CD8-positive, alpha-beta memory T cell (primary cell): ENCODE data around the gene SPTB. TPM values are rescaled to one million over a fixed set of nuclear protein-coding genes. Genes with fewer than 3 reads are reported as not detected.

ENCODE experiments used
- CTCF ChIA-PET: fragments of 350-600 bp; sonication (Branson Sonifier 250); formaldehyde crosslinking; loops from one replicate; lab custom pipeline; 2021; ENCODE audit warnings: antibody characterized with exemption; lab: Charles Lee
- POLR2A ChIA-PET: fragments of 350-600 bp; sonication (Branson Sonifier 250); formaldehyde crosslinking; loops from one replicate; lab custom pipeline; 2021; ENCODE audit warnings: antibody characterized with exemption; lab: Charles Lee
- DNase-seq, 5 donors: peaks; one replicate each; pipeline versions ENCODE4 v3.0.0 to v3.0.0-alpha.2; 2020 to 2022; ENCODE audit warnings: mixed read lengths in 1 of 5
- H3K27ac ChIP-seq: one replicate; pipeline ENCODE4 v1.7.0; 2013; ENCODE audit warnings: low read depth, mild to moderate bottlenecking, low read length, moderate library complexity
- H3K27me3 ChIP-seq: 2 replicates; pipeline ENCODE4 v1.7.0; 2013; ENCODE audit warnings: low read length, mild to moderate bottlenecking; ENCODE audit not compliant: insufficient read depth, poor library complexity, severe bottlenecking
- H3K36me3 ChIP-seq: 2 replicates; pipeline ENCODE4 v1.7.0; 2013; ENCODE audit warnings: mild to moderate bottlenecking, low read length, moderate library complexity; ENCODE audit not compliant: insufficient read depth
- H3K4me1 ChIP-seq: 2 replicates; pipeline ENCODE4 v1.7.0; 2013; ENCODE audit warnings: mild to moderate bottlenecking, low read length, moderate library complexity; ENCODE audit not compliant: insufficient read depth
- H3K4me3 ChIP-seq: 2 replicates; pipeline ENCODE4 v1.7.0; 2013; ENCODE audit warnings: mild to moderate bottlenecking, low read length
- H3K9me3 ChIP-seq: 2 replicates; pipeline ENCODE4 v1.7.0; 2013; ENCODE audit warnings: mild to moderate bottlenecking, low read length
- H3K27ac Mint-ChIP-seq, 8 donors: one replicate each; pipeline ENCODE4 v1.8.0; 2020 to 2021; ENCODE audit warnings: mixed read lengths in 8 of 8, mild to moderate bottlenecking in 6 of 8, inconsistent platforms in 3 of 8, moderate library complexity in 3 of 8
- H3K27me3 Mint-ChIP-seq, 2 donors: one replicate each; pipeline ENCODE4 v1.8.0; 2020 to 2021; ENCODE audit warnings: mixed read lengths in 2 of 2, mild to moderate bottlenecking in 1 of 2, moderate library complexity in 1 of 2
- H3K36me3 Mint-ChIP-seq, 3 donors: one replicate each; pipeline ENCODE4 v1.8.0; 2020 to 2021; ENCODE audit warnings: mixed read lengths in 3 of 3, inconsistent platforms in 1 of 3, mild to moderate bottlenecking in 1 of 3
- H3K4me1 Mint-ChIP-seq, 3 donors: one replicate each; pipeline ENCODE4 v1.8.0; 2020 to 2021; ENCODE audit warnings: mixed read lengths in 3 of 3, inconsistent platforms in 1 of 3, mild to moderate bottlenecking in 1 of 3
- H3K4me3 Mint-ChIP-seq, 7 donors: one replicate each; pipeline ENCODE4 v1.8.0; 2020 to 2021; ENCODE audit warnings: mixed read lengths in 7 of 7, mild to moderate bottlenecking in 6 of 7, moderate library complexity in 4 of 7, inconsistent platforms in 2 of 7
- H3K9me3 Mint-ChIP-seq, 5 donors: one replicate each; pipeline ENCODE4 v1.8.0; 2020 to 2022; ENCODE audit warnings: mixed read lengths in 5 of 5, mild to moderate bottlenecking in 3 of 5, moderate library complexity in 2 of 5, inconsistent platforms in 1 of 5
- polyA plus RNA-seq: library from polyadenylated mRNA; unstranded; fragments of 300-500 nt; fragmentation: Illumina TruSeq; gene quantifications from one replicate; pipeline ENCODE4 v1.2.3, GENCODE V29; 2021
- total RNA-seq, 2 experiments: library from RNA; stranded (reverse); gene quantifications; one replicate each; pipeline ENCODE4 v1.2.3, GENCODE V29; 2021

Gene SPTB
- total RNA-seq = under 1 TPM; 0.15 to 0.18 TPM
- 0.09 TPM for polyA plus RNA-seq

- ChIA-PET POLR2A (no interaction called here), CTCF (interaction anchor here (0.6 to 5.5 kb wide), 3 partner anchors 10 to 27 kb away, joined by 3 to 33 read pairs (median 10); no protein-coding TSS in a partner anchor)
- no peaks in the 10 kb centered on the region for H3K9me3 Mint-ChIP-seq
- H3K9me3 ChIP-seq = no peaks in the 10 kb centered on the region
- H3K4me3 Mint-ChIP-seq = peak within 1 kb of the TSS; percentile 73 to 92 (median 86)
- H3K27ac Mint-ChIP-seq = peak within 1 kb of the TSS in 2 of 8 donors; percentile 43 to 44
- no peak within 1 kb of the TSS for H3K27ac ChIP-seq
- peaks cover 10% of the 10 kb centered on the region for H3K27me3 ChIP-seq
- peaks cover 6% of the 10 kb centered on the region for H3K4me1 ChIP-seq
- H3K4me3 ChIP-seq = peak within 1 kb of the TSS; percentile 54
- H3K4me1 Mint-ChIP-seq = peaks cover 8 to 13% (median 9%) of the 10 kb centered on the region in 3 donors
- no peaks in the 10 kb centered on the region for H3K36me3 ChIP-seq
- peaks cover 0 to 1% (median 0%) of the 10 kb centered on the region in 3 donors for H3K36me3 Mint-ChIP-seq
- DNase-seq = peak; percentile 37 to 70 (median 54)
- H3K27me3 Mint-ChIP-seq = peaks cover 35 to 62% of the 10 kb centered on the region in 2 donors
Observed at GRCh38 chr14:64879635-64880220, at the start of gene SPTB. Gene SPTB (minus strand): TSS chr14:64879907. CDS start chr14:64823094, 56,813 bp downstream.

DNA sequence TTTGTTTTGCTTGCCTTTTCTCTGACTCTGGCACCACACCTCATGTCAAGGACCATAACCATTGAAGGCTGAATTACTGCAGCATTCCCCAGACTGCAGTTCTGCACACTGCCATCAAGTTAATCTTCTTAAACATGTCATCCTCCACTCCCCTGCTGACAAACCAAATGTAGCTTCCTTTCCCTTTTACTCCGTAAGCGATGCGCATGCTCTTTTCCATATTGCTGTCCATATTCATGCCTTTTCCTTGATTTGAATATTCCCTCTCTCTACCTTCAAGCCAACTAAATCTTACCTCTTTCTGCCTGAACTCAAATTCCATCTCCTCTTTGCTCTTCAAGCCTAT, 49.3 kb upstream of the SPTB start:
- Histone ChIP-seq H3K27me3 (no peaks in the 10 kb centered on the region), H3K36me3 (peaks cover 43% of the 10 kb centered on the region), H3K9me3 (no peaks in the 10 kb centered on the region), H3K4me1 (peaks cover 76% of the 10 kb centered on the region), H3K4me3 (peak overlapping the region; percentile 33), H3K27ac (peak overlapping the region; percentile 2)
- ChIA-PET POLR2A (interaction anchor here (2.2 kb wide), 1 partner anchor 14 kb away, joined by 8 read pairs; the partner anchor contains the start of gene CHURC1), CTCF (interaction anchor here (1.1 kb wide), 1 partner anchor 58 kb away, joined by 3 read pairs; the partner anchor contains the start of gene FNTB)
- H3K9me3 Mint-ChIP-seq = no peaks in the 10 kb centered on the region
- no peak overlapping the region for H3K27ac Mint-ChIP-seq
- no peak for DNase-seq
- H3K4me1 Mint-ChIP-seq = peaks cover 19 to 26% (median 25%) of the 10 kb centered on the region in 3 donors
- peaks cover 7 to 68% (median 19%) of the 10 kb centered on the region in 3 donors for H3K36me3 Mint-ChIP-seq
- no peak overlapping the region for H3K4me3 Mint-ChIP-seq
- no peaks in the 10 kb centered on the region for H3K27me3 Mint-ChIP-seq

- Mint-ChIP-seq H3K4me3 (no peak overlapping the region), H3K27ac (no peak overlapping the region), H3K27me3 (no peaks in the 10 kb centered on the region), H3K4me1 (peaks cover 25 to 32% (median 30%) of the 10 kb centered on the region in 3 donors), H3K9me3 (no peaks in the 10 kb centered on the region), H3K36me3 (peaks cover 11 to 67% (median 20%) of the 10 kb centered on the region in 3 donors)
- peak in 2 of 5 donors; percentile 46 to 61 for DNase-seq
- peaks cover 40% of the 10 kb centered on the region for H3K36me3 ChIP-seq
- ChIA-PET POLR2A (interaction anchor here (0.8 to 2.2 kb wide), 2 partner anchors 10 to 14 kb away, joined by 3 to 8 read pairs; partner anchors contain the start of gene CHURC1), CTCF (interaction anchor here (1.1 to 3.8 kb wide), 5 partner anchors 8 to 58 kb away, joined by 3 to 12 read pairs (median 4); partner anchors contain the start of gene FNTB)
- no peaks in the 10 kb centered on the region for H3K9me3 ChIP-seq
- H3K27ac ChIP-seq = peak overlapping the region; percentile 13
- peaks cover 80% of the 10 kb centered on the region for H3K4me1 ChIP-seq
- H3K27me3 ChIP-seq = no peaks in the 10 kb centered on the region
- H3K4me3 ChIP-seq = peak overlapping the region; percentile 33
Observed at GRCh38 chr14:64928239-64929013, 48.7 kb upstream of the SPTB start.

DNA sequence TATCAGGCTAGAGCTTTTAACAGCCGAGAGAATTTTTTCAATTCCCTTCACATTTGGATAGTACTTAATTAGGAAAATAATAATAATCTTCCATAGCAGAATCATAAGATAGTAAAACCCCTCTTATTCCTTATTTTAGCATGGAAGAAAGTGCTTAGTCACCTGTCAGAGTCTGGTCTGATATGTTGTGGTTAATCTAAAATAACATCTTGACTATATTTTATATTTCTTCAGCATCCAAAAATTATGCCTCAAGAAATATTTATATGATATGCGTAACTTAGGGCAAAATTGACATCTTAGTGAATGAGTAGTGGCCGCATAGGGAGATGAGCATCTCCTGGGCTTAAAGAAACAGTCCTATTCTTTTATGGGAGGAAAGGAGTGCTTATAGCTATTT, 47.3 kb upstream of the SPTB start:
- Mint-ChIP-seq H3K4me1 (peaks cover 28 to 38% (median 34%) of the 10 kb centered on the region in 3 donors), H3K9me3 (no peaks in the 10 kb centered on the region), H3K27me3 (no peaks in the 10 kb centered on the region), H3K4me3 (no peak overlapping the region), H3K36me3 (peaks cover 11 to 54% (median 17%) of the 10 kb centered on the region in 3 donors), H3K27ac (peak overlapping the region in 7 of 8 donors; percentile 3 to 89 (median 70))
- DNase-seq = no peak
- Histone ChIP-seq H3K9me3 (no peaks in the 10 kb centered on the region), H3K36me3 (peaks cover 26% of the 10 kb centered on the region), H3K27ac (no peak overlapping the region), H3K4me1 (peaks cover 70% of the 10 kb centered on the region), H3K27me3 (no peaks in the 10 kb centered on the region), H3K4me3 (no peak overlapping the region)
- ChIA-PET CTCF (interaction anchor here (1.1 to 3.8 kb wide), 4 partner anchors 10 to 49 kb away, joined by 3 to 12 read pairs (median 6); no protein-coding TSS in a partner anchor), POLR2A (interaction anchor here (2.2 kb wide), 1 partner anchor 12 kb away, joined by 8 read pairs; the partner anchor contains the start of gene CHURC1)

DNA sequence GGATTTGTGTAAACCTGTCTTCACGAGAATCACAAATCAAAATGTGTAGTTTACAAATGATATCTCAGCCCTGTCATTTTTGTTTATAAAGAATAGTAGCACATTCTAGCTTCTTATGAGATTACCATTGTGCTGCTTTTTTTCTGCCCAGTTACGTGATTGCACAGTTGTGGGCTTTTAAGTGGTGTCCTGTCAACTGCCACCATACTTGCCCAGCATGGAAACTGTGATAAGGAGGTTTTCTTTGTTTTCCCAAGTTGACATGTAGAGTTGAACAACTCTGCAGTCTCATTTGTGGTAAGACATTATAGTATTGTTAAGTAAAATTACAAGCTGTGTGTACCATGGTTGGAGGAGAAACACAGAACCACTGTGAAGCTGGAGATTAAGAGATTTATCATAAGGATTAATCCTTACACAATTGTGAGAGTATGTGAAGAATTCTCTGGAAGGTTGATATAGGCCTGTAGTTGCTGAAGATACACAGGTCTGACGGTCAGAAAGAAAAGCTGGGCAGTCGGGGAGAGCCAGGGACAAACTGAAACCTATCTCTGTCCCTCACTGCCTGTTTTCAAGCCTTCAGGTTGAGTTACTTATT, 46.8 kb upstream of the SPTB start:
- Histone ChIP-seq H3K36me3 (peaks cover 22% of the 10 kb centered on the region), H3K9me3 (no peaks in the 10 kb centered on the region), H3K4me3 (no peak overlapping the region), H3K27ac (no peak overlapping the region), H3K4me1 (peaks cover 68% of the 10 kb centered on the region), H3K27me3 (no peaks in the 10 kb centered on the region)
- Mint-ChIP-seq H3K36me3 (peaks cover 11 to 54% (median 19%) of the 10 kb centered on the region in 3 donors), H3K27me3 (no peaks in the 10 kb centered on the region), H3K27ac (peak overlapping the region; percentile 3 to 89 (median 58)), H3K4me1 (peaks cover 31 to 42% (median 36%) of the 10 kb centered on the region in 3 donors), H3K4me3 (peak overlapping the region in 1 of 7 donors; percentile 8), H3K9me3 (no peaks in the 10 kb centered on the region)
- POLR2A ChIA-PET = interaction anchor here (0.6 kb wide), 1 partner anchor 49 kb away, joined by 4 read pairs; no protein-coding TSS in a partner anchor
- CTCF ChIA-PET = interaction anchor here (1.8 to 3.8 kb wide), 2 partner anchors 10 to 35 kb away, joined by 8 to 12 read pairs; no protein-coding TSS in a partner anchor
- no peak for DNase-seq

- no peaks in the 10 kb centered on the region for H3K9me3 ChIP-seq
- ChIA-PET POLR2A (interaction anchor here (0.7 kb wide), 1 partner anchor 599 kb away, joined by 4 read pairs; no protein-coding TSS in a partner anchor), CTCF (interaction anchor here (1.0 kb wide), 1 partner anchor 31 kb away, joined by 3 read pairs; no protein-coding TSS in a partner anchor)
- H3K36me3 ChIP-seq = peaks cover 19% of the 10 kb centered on the region
- H3K9me3 Mint-ChIP-seq = no peaks in the 10 kb centered on the region
- no peak for DNase-seq
- peaks cover 64 to 74% (median 65%) of the 10 kb centered on the region in 3 donors for H3K4me1 Mint-ChIP-seq
- H3K36me3 Mint-ChIP-seq = peaks cover 11 to 57% (median 23%) of the 10 kb centered on the region in 3 donors
- H3K27me3 ChIP-seq = no peaks in the 10 kb centered on the region
- peak overlapping the region in 2 of 8 donors; percentile 14 to 42 for H3K27ac Mint-ChIP-seq
- no peak overlapping the region for H3K27ac ChIP-seq
- H3K4me1 ChIP-seq = peaks cover 61% of the 10 kb centered on the region
- no peak overlapping the region for H3K4me3 ChIP-seq
- H3K27me3 Mint-ChIP-seq = no peaks in the 10 kb centered on the region
- H3K4me3 Mint-ChIP-seq = no peak overlapping the region
Observed at GRCh38 chr14:64923015-64923414, 43.3 kb upstream of the SPTB start.

- Histone ChIP-seq H3K27ac (no peak overlapping the region), H3K27me3 (no peaks in the 10 kb centered on the region), H3K9me3 (no peaks in the 10 kb centered on the region), H3K36me3 (peaks cover 10% of the 10 kb centered on the region), H3K4me1 (peaks cover 72% of the 10 kb centered on the region), H3K4me3 (no peak overlapping the region)
- peak overlapping the region in 3 of 8 donors; percentile 54 to 80 (median 66) for H3K27ac Mint-ChIP-seq
- ChIA-PET POLR2A (no interaction called here), CTCF (no interaction called here)
- no peak for DNase-seq
- H3K36me3 Mint-ChIP-seq = peaks cover 7 to 45% (median 21%) of the 10 kb centered on the region in 3 donors
- peak overlapping the region in 1 of 7 donors; percentile 3 for H3K4me3 Mint-ChIP-seq
- H3K27me3 Mint-ChIP-seq = no peaks in the 10 kb centered on the region
- peaks cover 72 to 86% (median 85%) of the 10 kb centered on the region in 3 donors for H3K4me1 Mint-ChIP-seq
- no peaks in the 10 kb centered on the region for H3K9me3 Mint-ChIP-seq
Observed at GRCh38 chr14:64920465-64920864, 40.8 kb upstream of the SPTB start.
